ENCODE measurements around the gene STPG1. TPM values are rescaled to one million over a fixed set of nuclear protein-coding genes. Genes with fewer than 3 reads are reported as not detected.

Gene STPG1
- total and polyA plus RNA-seq, 2 donors (not counting 3 experiments of a cell fraction or from before 2014, with no cell fraction given): 6.3 to 10.2 TPM

DNA sequence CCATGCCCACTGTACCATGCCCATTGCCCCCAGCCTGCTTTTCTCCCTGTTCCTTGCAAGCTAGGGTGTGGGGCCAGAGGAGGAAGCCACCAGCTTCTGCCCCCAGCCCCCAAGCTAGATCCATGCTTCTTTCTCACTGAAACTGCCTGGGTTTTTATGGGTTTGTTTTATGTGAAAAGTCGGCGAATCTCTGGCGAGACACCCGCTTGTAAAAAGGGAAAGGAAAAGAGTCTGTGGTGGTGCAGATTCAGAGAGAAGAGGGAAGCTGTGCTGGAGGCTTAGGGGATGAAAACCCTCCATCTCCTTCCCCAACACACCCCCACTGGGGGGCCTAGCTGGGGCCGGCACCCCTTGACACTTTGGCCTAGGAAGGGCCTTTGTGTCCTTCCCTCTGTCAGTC lies 68.2 kb downstream of the STPG1 start:
- DNase-seq (ENCODE audit: low read depth, low spot score) (no peak), FAIRE-seq (no peak)
- H3K9ac ChIP-seq (replicated peaks; ENCODE audit: extremely low read depth, insufficient read depth, low read length): no peak overlapping the region
- intact Hi-C loops (cut with micrococcal nuclease) (no loop called here), dilution Hi-C loops (cut with MboI; ENCODE audit: extremely low pct_ligation_motif_present, low sequenced_read_pairs) (no loop called here)
- H3K79me2 ChIP-seq (ENCODE audit: control insufficient read depth, insufficient read depth, low read length): no peaks in the 10 kb centered on the region
- no peaks in the 10 kb centered on the region for H3K36me3 ChIP-seq (ENCODE audit: control insufficient read depth in 2 of 2, extremely low read depth in 1 of 2, insufficient read depth in 2 of 2, low read length in 2 of 2)
- TF ChIP-seq MYC (IDR thresholded peaks at IDR 0.05; ENCODE audit: low read depth, low read length): no peak
- no peak for TF ChIP-seq POLR2A (IDR thresholded peaks at IDR 0.05; ENCODE audit: low read depth, low read length)
- no peak for TF ChIP-seq EZH2 (IDR thresholded peaks at IDR 0.05; ENCODE audit: borderline replicate concordance, low read depth, low read length, severe bottlenecking)
- TF ChIP-seq, protein P1, sequence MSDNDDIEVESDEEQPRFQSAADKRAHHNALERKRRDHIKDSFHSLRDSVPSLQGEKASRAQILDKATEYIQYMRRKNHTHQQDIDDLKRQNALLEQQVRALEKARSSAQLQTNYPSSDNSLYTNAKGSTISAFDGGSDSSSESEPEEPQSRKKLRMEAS (IDR thresholded peaks at IDR 0.05; ENCODE audit: insufficient read depth, insufficient read length): no peak
- no peak for TF ChIP-seq FOS (IDR thresholded peaks at IDR 0.05; ENCODE audit: borderline replicate concordance, insufficient read depth, low read length)
- no peak for TF ChIP-seq GATA2 (IDR thresholded peaks at IDR 0.05; ENCODE audit: insufficient read depth, insufficient read length, low read depth, low read length)
- no peak for TF ChIP-seq JUN (IDR thresholded peaks at IDR 0.05; ENCODE audit: borderline replicate concordance, insufficient read depth, insufficient read length, low read depth)
- TF ChIP-seq, protein P2, sequence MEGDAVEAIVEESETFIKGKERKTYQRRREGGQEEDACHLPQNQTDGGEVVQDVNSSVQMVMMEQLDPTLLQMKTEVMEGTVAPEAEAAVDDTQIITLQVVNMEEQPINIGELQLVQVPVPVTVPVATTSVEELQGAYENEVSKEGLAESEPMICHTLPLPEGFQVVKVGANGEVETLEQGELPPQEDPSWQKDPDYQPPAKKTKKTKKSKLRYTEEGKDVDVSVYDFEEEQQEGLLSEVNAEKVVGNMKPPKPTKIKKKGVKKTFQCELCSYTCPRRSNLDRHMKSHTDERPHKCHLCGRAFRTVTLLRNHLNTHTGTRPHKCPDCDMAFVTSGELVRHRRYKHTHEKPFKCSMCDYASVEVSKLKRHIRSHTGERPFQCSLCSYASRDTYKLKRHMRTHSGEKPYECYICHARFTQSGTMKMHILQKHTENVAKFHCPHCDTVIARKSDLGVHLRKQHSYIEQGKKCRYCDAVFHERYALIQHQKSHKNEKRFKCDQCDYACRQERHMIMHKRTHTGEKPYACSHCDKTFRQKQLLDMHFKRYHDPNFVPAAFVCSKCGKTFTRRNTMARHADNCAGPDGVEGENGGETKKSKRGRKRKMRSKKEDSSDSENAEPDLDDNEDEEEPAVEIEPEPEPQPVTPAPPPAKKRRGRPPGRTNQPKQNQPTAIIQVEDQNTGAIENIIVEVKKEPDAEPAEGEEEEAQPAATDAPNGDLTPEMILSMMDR (IDR thresholded peaks at IDR 0.05; ENCODE audit: extremely low read depth in 1 of 2, insufficient read depth in 1 of 2, low read depth in 1 of 2, low read length in 2 of 2): no peak
- TF ChIP-seq POLR2AphosphoS5 (IDR thresholded peaks at IDR 0.05; ENCODE audit: insufficient read depth, low read depth, low read length): no peak
- no peak overlapping the region for H3K4me2 ChIP-seq (ENCODE audit: insufficient read depth, low read length)
- no peaks in the 10 kb centered on the region for H4K20me1 ChIP-seq (replicated peaks; ENCODE audit: control insufficient read depth, extremely low read depth, insufficient read depth, low read length)
- H3K4me1 ChIP-seq (ENCODE audit: control insufficient read depth, extremely low read depth, insufficient read depth, low read length): no peaks in the 10 kb centered on the region
- H3K9me1 ChIP-seq (replicated peaks; ENCODE audit: control insufficient read depth, extremely low read depth, insufficient read depth, low read length): no peaks in the 10 kb centered on the region
- no peak overlapping the region for H3K27ac ChIP-seq (ENCODE audit: insufficient read depth, low read depth, low read length)
- H2AFZ ChIP-seq (ENCODE audit: low read depth, low read length): no peak overlapping the region
- no TSS peak for BruUV-seq (replicated peaks)
- ChIA-PET POLR2A (no interaction called here), CTCF (interaction anchor here (1.9 kb wide), 1 partner anchor 143 kb away, joined by 10 read pairs; no protein-coding TSS in a partner anchor)
- H3K4me3 ChIP-seq (replicated peaks in 1 of 3; ENCODE audit: insufficient read depth in 1 of 3, low read depth in 1 of 3, low read length in 3 of 3): no peak overlapping the region
- peaks cover 0 to 2% of the 10 kb centered on the region in 2 experiments for H3K27me3 ChIP-seq (ENCODE audit: control insufficient read depth in 2 of 2, insufficient read depth in 2 of 2, low read length in 2 of 2)
- H3K9me3 ChIP-seq (replicated peaks; ENCODE audit: control insufficient read depth, insufficient read depth, low read length): no peaks in the 10 kb centered on the region

Measured in endothelial cell of umbilical vein (primary cell).